Measurements from ENCODE around the gene RFC5. TPM values are rescaled to one million over a fixed set of nuclear protein-coding genes. Genes with fewer than 3 reads are reported as not detected.

The RFC5 gene
- total RNA-seq, 1 experiment from 2014 or later = 50.4 TPM

GRCh38 chr12:118010903-118011302, 5.6 kb upstream of the RFC5 start:
- Histone ChIP-seq H4K20me1 (ENCODE audit: control insufficient read depth, insufficient read depth, insufficient read length) (no peaks in the 10 kb centered on the region), H4K91ac (ENCODE audit: insufficient read length, low read depth, low read length) (no peak overlapping the region), H3K4me2 (ENCODE audit: insufficient read depth, insufficient read length, low read length) (no peak overlapping the region), H2BK20ac (ENCODE audit: low read depth, low read length, poor library complexity, severe bottlenecking) (no peak overlapping the region), H3K4me1 (ENCODE audit: insufficient read depth, low read length) (no peaks in the 10 kb centered on the region), H3K14ac (ENCODE audit: insufficient read depth, low read length) (no peak overlapping the region), H3K79me1 (ENCODE audit: insufficient read depth, low read depth, low read length, poor library complexity, severe bottlenecking) (no peaks in the 10 kb centered on the region), H3K56ac (ENCODE audit: insufficient read length, low read depth, low read length) (no peak overlapping the region), H4K8ac (replicated peaks; ENCODE audit: insufficient read length, low read depth, low read length) (no peak overlapping the region), H3K9ac (ENCODE audit: extremely low read depth, insufficient read length, low read length) (no peak overlapping the region), H2BK120ac (ENCODE audit: low read depth, low read length, poor library complexity, severe bottlenecking) (no peak overlapping the region), H2AK5ac (ENCODE audit: insufficient read length, low read length) (no peak overlapping the region), H3T11ph (ENCODE audit: low read length) (no peak overlapping the region), H3K79me2 (ENCODE audit: insufficient read depth, low read length) (no peaks in the 10 kb centered on the region), H4K5ac (ENCODE audit: insufficient read length, low read depth, low read length) (no peak overlapping the region), H3K23me2 (ENCODE audit: insufficient read length, low read depth, low read length, poor library complexity, severe bottlenecking) (no peaks in the 10 kb centered on the region), H3K18ac (ENCODE audit: insufficient read length, low read depth, low read length) (no peak overlapping the region), H3K4ac (ENCODE audit: low read depth, low read length) (no peak overlapping the region), H3K23ac (ENCODE audit: insufficient read length, low read depth, low read length) (no peak overlapping the region), H3K9me3 (ENCODE audit: control insufficient read depth, low read depth, low read length) (no peaks in the 10 kb centered on the region), H2BK12ac (ENCODE audit: insufficient read length, low read depth, low read length) (no peak overlapping the region), H2BK15ac (ENCODE audit: low read depth, low read length) (no peak overlapping the region), H3K27ac (ENCODE audit: insufficient read length, low read depth, low read length) (no peak overlapping the region), H2AFZ (ENCODE audit: low read length) (no peak overlapping the region), H3K27me3 (ENCODE audit: insufficient read depth, low read length) (no peaks in the 10 kb centered on the region), H2BK5ac (ENCODE audit: insufficient read length, low read length) (no peak overlapping the region)
- no peak for TF ChIP-seq CTCF (conservative IDR thresholded peaks at IDR 0.05)
- Mint-ChIP-seq H3K36me3 (ENCODE audit: insufficient read depth in 1 of 3, low read depth in 3 of 3) (no peaks in the 10 kb centered on the region), H3K4me1 (peaks cover 0 to 3% of the 10 kb centered on the region in 2 experiments; a peak in 3 of 4 replicates), H3K27me3 (ENCODE audit: low read depth) (no peaks in the 10 kb centered on the region; the same call in 1 of the 2 replicates), H3K27ac (no peak overlapping the region), H3K9me3 (peaks cover 0 to 3% of the 10 kb centered on the region in 2 experiments; a peak in 2 of 5 replicates), H3K4me3 (no peak overlapping the region)
- no peak for DNase-seq
- WGBS (ENCODE audit: extremely low coverage, insufficient read length, low lambda C conversion rate) = no CpG with 5 or more reads among the region's 3 CpGs

Measured in H9 (cell line).